ENCODE data around the gene PRDM16. TPM values are rescaled to one million over a fixed set of nuclear protein-coding genes. Genes with fewer than 3 reads are reported as not detected.

Gene PRDM16
- total and polyA plus RNA-seq, 2 of the 4 experiments (the other 2 are of a cell fraction): 0.02 TPM; not detected in 1

DNA sequence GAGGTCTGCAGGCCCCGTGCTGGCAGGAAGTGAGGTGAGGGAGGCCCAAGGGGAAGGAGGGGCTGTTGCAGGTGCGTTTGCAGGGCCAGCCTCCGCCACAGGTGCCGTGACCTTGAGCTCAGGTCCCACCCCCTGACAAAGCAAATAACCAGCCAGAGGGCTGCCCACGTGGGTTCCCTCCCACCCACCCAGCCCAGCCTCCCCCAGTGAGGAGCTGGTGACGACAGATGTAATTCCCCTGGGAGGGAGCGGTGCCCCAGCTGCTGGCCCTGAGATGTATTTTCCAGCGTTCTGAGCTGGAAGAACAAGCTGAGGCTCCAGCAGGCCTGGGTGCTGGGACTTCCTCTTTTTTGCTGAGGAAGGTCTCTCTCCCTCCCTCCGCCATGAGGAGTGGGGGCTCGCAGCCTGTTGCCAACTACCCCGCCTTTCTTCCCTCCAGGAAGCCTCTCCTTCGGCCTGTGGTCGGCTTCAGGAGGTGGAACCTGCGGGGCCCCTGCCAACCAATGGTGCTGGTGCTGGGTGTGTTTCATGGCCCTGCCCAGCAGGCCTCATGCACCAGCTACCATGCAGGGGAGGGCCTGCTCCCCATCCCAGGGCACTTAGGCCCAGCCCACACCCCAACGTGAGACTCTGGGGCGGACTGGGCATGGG, 153.2 kb downstream of the PRDM16 start:
- no CpG with 5 or more reads among the region's 16 CpGs for WGBS, 2 experiments (ENCODE audit: extremely low coverage in 2 of 2, insufficient read length in 1 of 2)
- Histone ChIP-seq H3K9me3 (ENCODE audit: control insufficient read depth, insufficient read depth, low read length) (peaks cover 1% of the 10 kb centered on the region; the same call in 1 of the 2 replicates), H2BK15ac (ENCODE audit: low read depth, low read length) (no peak overlapping the region), H2AFZ (replicated peaks; ENCODE audit: low read length, poor library complexity) (no peak overlapping the region), H4K91ac (ENCODE audit: insufficient read depth, low read depth, low read length) (no peak overlapping the region), H2AK5ac (ENCODE audit: low read depth, low read length) (no peak overlapping the region), H3K9me1 (ENCODE audit: insufficient read depth, low read length) (no peaks in the 10 kb centered on the region), H4K20me1 (ENCODE audit: insufficient read depth, low read length) (no peaks in the 10 kb centered on the region), H3K14ac (replicated peaks; ENCODE audit: low read depth, low read length) (no peak overlapping the region), H3K27ac (ENCODE audit: insufficient read depth, low read length) (no peak overlapping the region), H3K36me3 (ENCODE audit: control insufficient read depth, insufficient read depth, low read length) (no peaks in the 10 kb centered on the region), H3K4ac (ENCODE audit: low read depth, low read length) (no peak overlapping the region), H2BK120ac (ENCODE audit: low read depth, low read length) (no peak overlapping the region), H2BK20ac (ENCODE audit: low read depth, low read length) (no peak overlapping the region), H3K56ac (ENCODE audit: extremely low read depth, insufficient read depth, low read length) (no peak overlapping the region), H3K18ac (ENCODE audit: low read depth, low read length) (no peak overlapping the region), H3K4me3 (ENCODE audit: insufficient read depth, low read depth, low read length) (no peak overlapping the region), H3K4me1 (ENCODE audit: control insufficient read depth, insufficient read depth, low read length) (no peaks in the 10 kb centered on the region), H4K8ac (ENCODE audit: low read depth in 2 of 2, low read length in 2 of 2) (no peak overlapping the region), H4K5ac (ENCODE audit: low read depth, low read length) (no peak overlapping the region), H3K4me2 (ENCODE audit: low read depth, low read length) (no peak overlapping the region), H3K9ac (ENCODE audit: low read depth, low read length) (no peak overlapping the region), H2BK5ac (ENCODE audit: low read depth, low read length, poor library complexity, severe bottlenecking) (no peak overlapping the region), H3K79me1 (ENCODE audit: low read depth in 1 of 2, low read length in 2 of 2) (no peaks in the 10 kb centered on the region), H3K23ac (ENCODE audit: low read depth, low read length) (no peak overlapping the region), H3K27me3 (ENCODE audit: control insufficient read depth, insufficient read depth, low read length) (no peaks in the 10 kb centered on the region; the same call in 1 of the 2 replicates), H2AK9ac (replicated peaks; ENCODE audit: low read depth, low read length, poor library complexity) (no peak overlapping the region)
- in situ Hi-C loops (cut with MboI; ENCODE audit: low sequenced_read_pairs) (no loop called here), dilution Hi-C loops (cut with HindIII; ENCODE audit: low sequenced_read_pairs, unreplicated experiment) (no loop called here), intact Hi-C loops (cut with micrococcal nuclease) (no loop called here)
- BruUV-seq (replicated peaks): no TSS peak
- CTCF ChIA-PET: no interaction called here
- POLR2A ChIA-PET (ENCODE audit: unreplicated experiment): no interaction called here
- TF ChIP-seq, protein P1, sequence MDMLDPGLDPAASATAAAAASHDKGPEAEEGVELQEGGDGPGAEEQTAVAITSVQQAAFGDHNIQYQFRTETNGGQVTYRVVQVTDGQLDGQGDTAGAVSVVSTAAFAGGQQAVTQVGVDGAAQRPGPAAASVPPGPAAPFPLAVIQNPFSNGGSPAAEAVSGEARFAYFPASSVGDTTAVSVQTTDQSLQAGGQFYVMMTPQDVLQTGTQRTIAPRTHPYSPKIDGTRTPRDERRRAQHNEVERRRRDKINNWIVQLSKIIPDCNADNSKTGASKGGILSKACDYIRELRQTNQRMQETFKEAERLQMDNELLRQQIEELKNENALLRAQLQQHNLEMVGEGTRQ (IDR thresholded peaks at IDR 0.05; ENCODE audit: low read depth, low read length): no peak
- TF ChIP-seq, protein P2, sequence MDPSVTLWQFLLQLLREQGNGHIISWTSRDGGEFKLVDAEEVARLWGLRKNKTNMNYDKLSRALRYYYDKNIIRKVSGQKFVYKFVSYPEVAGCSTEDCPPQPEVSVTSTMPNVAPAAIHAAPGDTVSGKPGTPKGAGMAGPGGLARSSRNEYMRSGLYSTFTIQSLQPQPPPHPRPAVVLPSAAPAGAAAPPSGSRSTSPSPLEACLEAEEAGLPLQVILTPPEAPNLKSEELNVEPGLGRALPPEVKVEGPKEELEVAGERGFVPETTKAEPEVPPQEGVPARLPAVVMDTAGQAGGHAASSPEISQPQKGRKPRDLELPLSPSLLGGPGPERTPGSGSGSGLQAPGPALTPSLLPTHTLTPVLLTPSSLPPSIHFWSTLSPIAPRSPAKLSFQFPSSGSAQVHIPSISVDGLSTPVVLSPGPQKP (IDR thresholded peaks at IDR 0.05; ENCODE audit: borderline replicate concordance, low read depth, low read length): no peak
- TF ChIP-seq RAD21 (IDR thresholded peaks at IDR 0.05; ENCODE audit: low read length): no peak
- TF ChIP-seq BHLHE40 (IDR thresholded peaks at IDR 0.05; ENCODE audit: low read depth, low read length): no peak
- no peak for TF ChIP-seq NFE2L2 (IDR thresholded peaks at IDR 0.05; ENCODE audit: low read depth, low read length)
- no peak for TF ChIP-seq RCOR1 (IDR thresholded peaks at IDR 0.05; ENCODE audit: insufficient replicate concordance, low read length)
- no peak for TF ChIP-seq SMC3 (IDR thresholded peaks at IDR 0.05; ENCODE audit: low read depth, low read length)
- TF ChIP-seq CEBPB (IDR thresholded peaks at IDR 0.05; ENCODE audit: low read depth, low read length): no peak
- no peak for TF ChIP-seq RFX5 (IDR thresholded peaks at IDR 0.05; ENCODE audit: low read depth, low read length)
- TF ChIP-seq, protein P3, sequence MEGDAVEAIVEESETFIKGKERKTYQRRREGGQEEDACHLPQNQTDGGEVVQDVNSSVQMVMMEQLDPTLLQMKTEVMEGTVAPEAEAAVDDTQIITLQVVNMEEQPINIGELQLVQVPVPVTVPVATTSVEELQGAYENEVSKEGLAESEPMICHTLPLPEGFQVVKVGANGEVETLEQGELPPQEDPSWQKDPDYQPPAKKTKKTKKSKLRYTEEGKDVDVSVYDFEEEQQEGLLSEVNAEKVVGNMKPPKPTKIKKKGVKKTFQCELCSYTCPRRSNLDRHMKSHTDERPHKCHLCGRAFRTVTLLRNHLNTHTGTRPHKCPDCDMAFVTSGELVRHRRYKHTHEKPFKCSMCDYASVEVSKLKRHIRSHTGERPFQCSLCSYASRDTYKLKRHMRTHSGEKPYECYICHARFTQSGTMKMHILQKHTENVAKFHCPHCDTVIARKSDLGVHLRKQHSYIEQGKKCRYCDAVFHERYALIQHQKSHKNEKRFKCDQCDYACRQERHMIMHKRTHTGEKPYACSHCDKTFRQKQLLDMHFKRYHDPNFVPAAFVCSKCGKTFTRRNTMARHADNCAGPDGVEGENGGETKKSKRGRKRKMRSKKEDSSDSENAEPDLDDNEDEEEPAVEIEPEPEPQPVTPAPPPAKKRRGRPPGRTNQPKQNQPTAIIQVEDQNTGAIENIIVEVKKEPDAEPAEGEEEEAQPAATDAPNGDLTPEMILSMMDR (conservative IDR thresholded peaks at IDR 0.05; ENCODE audit: low read depth, low read length): no peak
- TF ChIP-seq MXI1 (IDR thresholded peaks at IDR 0.05; ENCODE audit: borderline replicate concordance, low read depth, low read length): no peak
- TF ChIP-seq CHD1 (IDR thresholded peaks at IDR 0.05; ENCODE audit: low read depth, low read length): no peak
- no peak for ATAC-seq (ENCODE audit: low read depth)
- no peak for DNase-seq
